Stimulated activated effector memory CD8-positive, alpha-beta T cell treated with anti-CD3 and anti-CD28 coated beads, Interleukin-12 subunit alpha, Interleukin-12 subunit beta, amount 100 ng/mL, for 72 hours (primary cell): ENCODE measurements around the gene CTCFL.
"Not testable (repeated sequence)": the region's sequence is repeated elsewhere in the genome, so short reads cannot be mapped to it uniquely, and the experiment has no call there.

ENCODE experiments used
- ATAC-seq: fragments of 150-1000 bp; cut with Tn5 transposase; 2 replicates; pipeline ENCODE4 v1.10.0; 2021
- DNase-seq, 2 donors: peaks; one replicate each; pipeline ENCODE4 v3.0.0; 2021 to 2022; ENCODE audit warnings: low spot score in 2 of 2
- H3K27ac Mint-ChIP-seq: one replicate; pipeline ENCODE4 v1.8.0; 2022; ENCODE audit warnings: mild to moderate bottlenecking, mixed read lengths
- H3K36me3 Mint-ChIP-seq: one replicate; pipeline ENCODE4 v1.8.0; 2022; ENCODE audit warnings: mild to moderate bottlenecking, mixed read lengths
- H3K4me1 Mint-ChIP-seq: one replicate; pipeline ENCODE4 v1.8.0; 2022; ENCODE audit warnings: mixed read lengths
- H3K4me3 Mint-ChIP-seq: one replicate; pipeline ENCODE4 v1.8.0; 2022; ENCODE audit warnings: mild to moderate bottlenecking, mixed read lengths
- H3K9me3 Mint-ChIP-seq: one replicate; pipeline ENCODE4 v1.8.0; 2022; ENCODE audit warnings: mixed read lengths

The CTCFL gene

DNA sequence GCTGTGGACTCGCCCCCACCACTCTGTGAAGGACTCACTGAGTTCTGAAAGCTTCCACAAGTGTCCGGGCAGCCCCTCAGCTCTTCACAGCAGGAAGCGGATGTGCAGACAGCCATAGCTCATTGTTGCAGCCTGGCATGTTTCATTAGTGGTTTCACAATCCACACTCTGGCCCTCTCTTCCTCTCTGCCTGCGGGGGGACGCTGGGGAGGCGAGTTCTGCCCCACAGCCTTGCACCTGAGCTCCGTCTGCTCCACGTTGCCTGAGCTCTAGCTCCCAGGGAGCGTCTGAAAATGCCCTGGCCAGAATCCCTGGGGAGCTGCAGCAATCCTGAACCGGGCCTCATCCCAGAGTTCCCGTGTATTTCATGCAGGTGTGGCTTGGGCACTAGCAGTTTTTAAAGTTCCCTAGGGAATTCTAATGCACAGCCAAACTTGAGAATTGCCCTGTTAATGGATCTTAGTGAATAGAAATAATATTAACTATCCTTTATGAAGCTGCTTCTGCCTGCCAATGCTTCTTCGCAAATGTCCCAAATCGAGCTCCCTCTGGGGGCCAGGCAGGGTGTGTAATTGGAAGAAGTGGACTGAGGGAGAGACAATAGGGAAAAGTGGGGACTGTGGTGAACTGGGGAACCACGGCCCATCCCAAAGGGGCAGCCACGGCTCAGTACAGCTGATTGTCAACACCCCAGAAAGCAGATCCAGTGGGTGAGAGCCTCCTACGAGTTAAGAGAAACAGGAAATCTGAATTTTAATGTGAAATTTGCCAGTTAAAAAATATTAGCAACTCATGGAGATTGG is 51.5 kb downstream of the CTCFL start:
- DNase-seq (no peak), ATAC-seq (peak; percentile 63)
- Mint-ChIP-seq H3K4me3 (no peak overlapping the region), H3K36me3 (no peaks in the 10 kb centered on the region), H3K4me1 (peaks cover 11% of the 10 kb centered on the region), H3K9me3 (no peaks in the 10 kb centered on the region), H3K27ac (peak overlapping the region; percentile 80)

DNA sequence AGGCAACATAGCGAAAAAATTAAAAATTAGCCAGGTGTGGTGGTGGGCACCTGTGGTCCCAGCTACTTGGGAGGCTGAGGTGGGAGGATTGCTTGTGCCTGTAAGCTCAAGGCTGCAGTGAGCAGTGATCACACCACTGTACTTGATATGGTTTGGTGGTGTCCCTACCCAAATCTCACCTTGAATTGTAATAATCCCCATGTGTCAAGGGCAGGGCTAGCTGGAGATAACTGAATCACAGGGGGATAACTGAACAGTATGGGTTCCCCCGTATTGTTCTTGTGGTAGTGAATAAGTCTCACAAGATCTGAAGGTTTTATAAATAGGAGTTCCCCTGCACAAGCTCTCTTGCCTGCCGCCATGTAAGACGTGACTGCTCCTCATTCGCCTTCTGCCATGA is 52.5 kb downstream of the CTCFL start:
- not testable (repeated sequence) for H3K9me3 Mint-ChIP-seq, H3K36me3 Mint-ChIP-seq, H3K4me3 Mint-ChIP-seq, ATAC-seq, DNase-seq
- peak overlapping the region; percentile 46 for H3K27ac Mint-ChIP-seq
- H3K4me1 Mint-ChIP-seq = peaks cover 11% of the 10 kb centered on the region

DNA sequence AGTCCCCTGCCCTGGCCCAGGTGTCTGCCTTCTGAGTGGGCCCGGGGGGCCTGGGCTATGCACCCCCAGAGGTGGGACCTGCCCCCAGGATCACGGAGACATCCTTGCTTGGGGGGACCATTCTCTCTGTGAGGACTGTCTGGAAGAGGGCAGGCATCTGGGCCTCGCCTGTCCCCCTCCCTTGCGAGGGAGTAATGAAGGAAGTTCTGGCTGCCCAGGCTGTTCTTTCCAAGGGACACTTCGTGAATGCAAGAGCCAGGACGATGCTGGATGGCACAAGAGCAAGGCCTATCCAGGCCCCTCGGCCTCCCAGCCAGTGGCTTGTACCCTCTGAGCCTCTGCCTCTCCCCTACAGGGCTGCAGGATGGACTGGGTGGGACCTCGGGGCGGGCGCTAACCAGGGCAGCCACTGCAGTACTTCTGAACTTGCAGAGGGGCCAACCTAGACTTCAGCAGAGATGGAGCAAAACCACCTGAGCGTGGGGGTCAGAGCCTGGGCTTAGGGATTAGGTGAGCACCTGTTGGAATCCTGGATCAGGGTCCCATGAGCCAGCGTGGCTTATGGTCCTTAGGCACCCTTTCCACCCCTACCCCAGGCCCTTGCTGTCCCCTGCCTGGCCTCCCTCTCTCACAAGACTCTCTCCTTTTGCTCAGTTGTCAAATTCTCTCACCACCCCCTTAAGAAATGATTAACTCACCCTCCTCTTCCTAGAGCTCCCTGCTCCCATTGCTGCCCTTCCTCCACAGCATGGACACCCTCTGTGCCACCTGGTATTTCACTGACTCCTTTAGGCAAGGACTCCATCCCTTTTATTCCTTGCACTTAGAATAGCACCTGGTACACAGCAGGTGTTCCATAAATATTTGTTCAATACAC is 53.2 kb downstream of the CTCFL start:
- H3K36me3 Mint-ChIP-seq = no peaks in the 10 kb centered on the region
- no peaks in the 10 kb centered on the region for H3K9me3 Mint-ChIP-seq
- DNase-seq = no peak
- H3K4me3 Mint-ChIP-seq = no peak overlapping the region
- peak overlapping the region; percentile 46 for H3K27ac Mint-ChIP-seq
- no peak for ATAC-seq
- H3K4me1 Mint-ChIP-seq = peaks cover 11% of the 10 kb centered on the region

DNA sequence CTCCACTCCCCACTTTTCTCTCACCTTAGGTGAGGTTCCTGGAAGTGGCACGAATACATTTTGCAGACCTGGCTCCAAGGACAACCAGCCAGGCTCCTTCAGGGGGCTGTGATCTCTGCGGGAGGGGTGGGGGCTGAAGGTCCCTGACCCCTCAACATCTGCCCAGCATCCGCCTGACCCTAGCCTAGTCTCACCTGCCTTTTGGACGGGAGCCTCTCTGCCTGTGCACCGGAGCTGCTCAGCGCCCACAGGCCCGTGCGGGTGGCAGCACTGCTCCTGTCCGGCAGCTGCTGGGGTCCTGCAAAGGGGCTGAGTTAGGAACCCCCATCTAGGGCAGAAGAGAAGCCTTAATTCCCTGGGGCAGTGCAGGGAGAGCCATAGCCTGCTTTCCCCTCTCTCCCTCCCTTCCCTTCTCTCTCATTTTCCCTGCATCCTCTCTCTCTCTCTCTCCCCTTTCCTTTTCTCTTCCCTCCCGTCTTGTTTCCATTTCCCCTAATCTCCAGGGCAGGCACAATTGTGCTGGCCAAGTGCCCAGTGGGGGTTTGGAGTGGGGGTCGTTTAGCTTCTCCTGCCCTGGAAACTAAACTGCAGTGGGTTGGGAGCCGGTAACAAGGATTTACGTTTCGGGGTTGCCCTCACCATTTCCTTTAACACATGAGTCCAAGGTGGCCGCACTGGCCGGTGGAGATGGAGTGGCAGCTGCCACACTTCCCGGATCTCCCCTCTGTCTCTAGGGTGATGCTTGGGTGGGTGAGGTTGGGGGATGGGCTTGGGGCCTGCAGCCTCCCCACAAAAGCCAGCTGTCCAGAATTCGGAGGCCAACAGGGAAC is 54.1 kb downstream of the CTCFL start:
- DNase-seq (no peak), ATAC-seq (no peak)
- no peak overlapping the region for H3K4me3 Mint-ChIP-seq
- H3K27ac Mint-ChIP-seq = peak overlapping the region; percentile 26
- no peaks in the 10 kb centered on the region for H3K36me3 Mint-ChIP-seq
- H3K9me3 Mint-ChIP-seq = no peaks in the 10 kb centered on the region
- peaks cover 11% of the 10 kb centered on the region for H3K4me1 Mint-ChIP-seq

DNA sequence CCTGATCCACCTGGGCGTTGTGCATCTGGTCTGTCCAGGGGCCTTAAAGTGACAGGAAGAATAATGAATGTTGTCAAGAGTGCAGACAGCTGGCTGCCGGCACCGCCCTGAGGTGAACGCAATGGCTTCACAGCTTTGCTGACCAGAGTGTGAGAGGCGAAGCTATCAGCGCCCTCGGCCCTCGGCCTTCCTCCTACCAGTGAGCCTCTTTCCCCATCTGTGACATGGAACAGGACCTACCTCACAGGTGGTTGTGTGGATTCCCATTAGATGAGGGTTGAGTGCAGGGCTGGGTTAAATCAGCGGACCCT is 54.8 kb downstream of the CTCFL start:
- ATAC-seq (no peak), DNase-seq (no peak)
- peaks cover 11% of the 10 kb centered on the region for H3K4me1 Mint-ChIP-seq
- no peak overlapping the region for H3K27ac Mint-ChIP-seq
- no peak overlapping the region for H3K4me3 Mint-ChIP-seq
- H3K36me3 Mint-ChIP-seq = no peaks in the 10 kb centered on the region
- H3K9me3 Mint-ChIP-seq = no peaks in the 10 kb centered on the region

DNA sequence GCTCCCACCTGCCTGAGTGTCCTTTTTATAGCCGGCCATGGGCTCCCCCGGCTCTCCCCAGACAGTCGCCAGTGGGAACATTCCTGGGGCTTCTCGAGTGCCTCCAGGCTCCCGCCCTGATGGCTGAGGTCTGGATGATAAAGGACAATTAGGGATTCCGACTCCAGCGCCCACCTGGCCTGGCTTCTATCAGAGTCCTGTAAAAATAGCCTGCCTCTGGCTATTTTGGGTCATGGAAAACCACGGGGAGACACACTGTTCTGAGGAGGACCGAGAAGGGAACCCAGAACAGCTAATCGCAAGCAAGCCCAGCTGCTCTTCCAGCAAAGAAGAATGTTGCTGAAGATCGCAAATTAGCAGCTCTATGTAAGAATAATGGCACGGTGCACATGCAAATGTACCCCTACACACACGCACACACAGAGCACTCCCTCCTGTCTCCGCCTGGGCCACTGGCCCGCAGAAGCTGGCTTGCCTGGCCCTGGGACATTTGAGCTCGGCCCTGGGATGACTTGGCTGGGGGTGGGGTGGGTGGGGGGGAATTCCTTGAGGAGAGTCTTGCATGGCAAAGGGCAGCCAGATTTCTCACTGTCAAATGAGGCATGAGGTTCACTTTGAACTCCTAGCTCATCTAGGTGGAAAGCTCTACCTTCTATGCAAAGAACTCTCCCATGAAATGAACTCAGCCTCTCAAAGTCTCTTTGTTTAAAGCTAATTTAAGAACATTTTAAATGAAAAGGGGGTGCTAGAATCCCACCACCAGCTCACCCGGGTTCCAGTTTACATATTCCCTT is 55.3 kb downstream of the CTCFL start:
- ATAC-seq (no peak), DNase-seq (no peak)
- Mint-ChIP-seq H3K4me1 (peaks cover 11% of the 10 kb centered on the region), H3K36me3 (no peaks in the 10 kb centered on the region), H3K27ac (no peak overlapping the region), H3K4me3 (no peak overlapping the region), H3K9me3 (no peaks in the 10 kb centered on the region)

DNA sequence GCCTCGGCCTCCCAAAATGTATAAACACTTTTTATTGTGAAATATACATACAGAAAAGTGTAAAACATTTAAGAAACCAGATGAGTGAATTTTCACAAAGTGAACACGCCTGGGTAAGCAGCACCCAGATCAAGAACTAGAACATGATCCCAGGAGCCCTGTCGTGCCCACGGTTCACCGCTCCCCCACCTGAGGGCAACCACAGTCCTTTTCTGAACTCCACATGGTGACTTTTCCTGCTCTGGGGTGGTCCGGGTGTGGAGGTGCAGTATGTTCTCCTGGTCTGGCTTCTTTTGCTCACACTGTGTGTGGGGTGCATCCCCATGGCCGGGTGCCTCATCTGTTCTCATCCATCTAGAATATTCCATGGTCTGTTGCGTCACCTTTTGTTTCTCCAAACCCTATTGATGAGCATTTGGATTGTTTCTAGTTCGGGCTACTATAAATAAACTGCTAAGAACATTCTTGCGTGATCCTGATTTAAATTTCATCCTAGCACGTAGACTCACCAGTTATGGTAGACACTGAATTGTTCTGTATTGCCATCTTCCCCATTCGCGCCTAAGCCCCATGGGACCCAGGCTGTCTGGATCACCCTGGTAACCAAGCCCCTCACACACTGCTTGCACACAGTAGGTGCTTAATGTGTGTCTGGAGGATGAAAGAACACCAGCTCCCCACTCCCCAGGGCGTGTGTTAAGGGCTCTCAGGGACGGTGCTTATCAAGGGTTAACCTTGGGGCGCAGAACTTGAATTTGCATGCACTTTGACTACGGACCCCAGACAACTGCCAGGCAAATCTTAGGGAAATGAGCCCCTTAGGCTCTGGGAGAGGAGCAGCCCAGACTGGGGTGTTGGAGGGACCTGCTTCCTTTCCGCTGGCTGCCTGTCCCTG is 56.2 kb downstream of the CTCFL start:
- H3K27ac Mint-ChIP-seq = peak overlapping the region; percentile 43
- DNase-seq (no peak), ATAC-seq (no peak)
- no peak overlapping the region for H3K4me3 Mint-ChIP-seq
- no peaks in the 10 kb centered on the region for H3K9me3 Mint-ChIP-seq
- peaks cover 10% of the 10 kb centered on the region for H3K4me1 Mint-ChIP-seq
- no peaks in the 10 kb centered on the region for H3K36me3 Mint-ChIP-seq

DNA sequence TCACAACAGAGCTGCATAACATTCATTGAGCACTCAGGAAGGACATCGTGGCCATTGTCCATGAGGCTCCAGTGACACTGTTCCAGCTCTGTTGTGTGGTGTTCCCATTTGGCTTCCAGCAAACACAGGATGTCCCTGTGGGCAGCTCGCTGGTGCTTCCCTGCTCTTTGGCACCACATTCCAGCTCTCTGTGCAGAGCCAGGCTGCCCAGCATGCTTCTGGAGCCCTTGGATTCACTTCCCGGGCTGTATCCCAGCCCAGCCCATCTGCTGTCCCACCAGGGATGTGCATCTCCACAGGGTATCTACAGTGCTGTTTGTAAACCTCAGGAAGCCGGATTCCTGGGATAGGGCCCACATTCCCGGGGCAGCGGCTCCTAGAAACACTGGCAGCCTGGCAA is 57.2 kb downstream of the CTCFL start:
- Mint-ChIP-seq H3K4me1 (no peaks in the 10 kb centered on the region), H3K9me3 (no peaks in the 10 kb centered on the region), H3K36me3 (no peaks in the 10 kb centered on the region), H3K27ac (no peak overlapping the region), H3K4me3 (no peak overlapping the region)
- no peak for ATAC-seq
- DNase-seq = no peak

DNA sequence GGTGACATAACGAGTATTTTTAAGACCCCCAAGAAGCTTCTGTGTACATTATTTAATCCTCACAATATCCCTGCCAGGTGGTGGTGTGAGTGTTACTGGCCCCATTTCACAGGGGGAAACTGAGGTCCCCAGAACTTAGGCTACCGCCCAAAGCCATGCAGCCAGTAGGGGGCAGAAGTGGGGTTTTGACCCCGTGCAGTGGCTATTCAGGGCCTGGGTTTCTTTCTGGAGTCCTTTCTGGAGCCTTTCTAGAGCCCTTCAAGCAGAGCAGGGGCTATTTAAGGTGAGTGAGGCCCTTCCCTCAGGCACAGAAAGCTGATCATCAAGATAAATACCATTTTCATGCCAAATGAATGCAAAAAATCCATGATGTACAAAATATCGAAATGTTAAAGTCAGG is 59.0 kb downstream of the CTCFL start:
- no peak overlapping the region for H3K4me3 Mint-ChIP-seq
- ATAC-seq (no peak), DNase-seq (no peak)
- no peaks in the 10 kb centered on the region for H3K36me3 Mint-ChIP-seq
- H3K9me3 Mint-ChIP-seq = no peaks in the 10 kb centered on the region
- no peak overlapping the region for H3K27ac Mint-ChIP-seq
- H3K4me1 Mint-ChIP-seq = no peaks in the 10 kb centered on the region

DNA sequence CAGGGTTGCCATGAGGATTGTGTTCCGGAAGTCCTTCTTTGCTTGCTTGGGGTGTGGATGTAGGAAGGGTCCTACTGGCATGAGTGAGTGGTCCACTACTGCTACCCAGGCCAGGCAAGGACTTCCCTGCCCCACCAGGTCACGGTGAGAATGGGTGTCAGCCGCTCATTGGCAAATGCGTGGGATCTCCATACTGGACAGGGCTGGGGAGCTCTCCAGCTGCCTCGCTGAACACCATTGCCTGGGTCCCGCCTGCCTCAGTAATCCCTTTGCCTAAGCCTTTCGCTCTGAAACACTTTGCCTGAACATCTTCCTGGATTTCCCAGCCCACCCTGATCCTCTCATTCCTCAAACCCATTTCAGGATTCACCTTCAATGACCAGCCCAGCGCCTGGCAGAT is 59.5 kb downstream of the CTCFL start:
- DNase-seq (no peak), ATAC-seq (no peak)
- Mint-ChIP-seq H3K4me1 (no peaks in the 10 kb centered on the region), H3K36me3 (no peaks in the 10 kb centered on the region), H3K9me3 (no peaks in the 10 kb centered on the region), H3K4me3 (no peak overlapping the region), H3K27ac (no peak overlapping the region)

DNA sequence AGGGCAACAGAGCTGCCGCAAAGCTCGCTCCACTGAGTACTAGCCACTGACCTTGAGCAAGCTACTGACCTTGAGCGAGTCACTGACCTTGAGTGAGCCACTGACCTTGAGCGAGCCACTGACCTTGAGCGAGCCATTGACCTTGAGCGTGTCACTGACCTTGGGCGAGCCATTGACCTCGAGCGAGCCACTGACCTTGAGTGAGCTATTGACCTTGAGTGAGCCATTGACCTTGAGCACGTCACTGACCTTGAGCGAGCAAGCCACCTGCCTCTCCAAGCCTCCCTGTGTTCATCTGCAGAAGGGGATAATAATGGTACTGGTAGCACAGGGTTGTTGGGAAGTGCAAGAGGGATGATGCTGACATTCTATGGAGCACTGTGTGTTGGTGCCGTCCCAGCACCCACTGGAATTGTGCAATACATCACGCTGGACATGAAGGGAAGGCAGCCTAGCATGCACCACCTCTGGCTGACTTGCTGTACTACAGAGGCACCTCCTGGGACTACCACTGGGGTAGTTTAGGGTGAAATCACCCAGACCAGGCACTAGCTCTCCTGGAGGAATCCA is 60.2 kb downstream of the CTCFL start:
- ATAC-seq (no peak), DNase-seq (no peak)
- H3K4me1 Mint-ChIP-seq = no peaks in the 10 kb centered on the region
- H3K27ac Mint-ChIP-seq = no peak overlapping the region
- H3K4me3 Mint-ChIP-seq = no peak overlapping the region
- no peaks in the 10 kb centered on the region for H3K36me3 Mint-ChIP-seq
- no peaks in the 10 kb centered on the region for H3K9me3 Mint-ChIP-seq

DNA sequence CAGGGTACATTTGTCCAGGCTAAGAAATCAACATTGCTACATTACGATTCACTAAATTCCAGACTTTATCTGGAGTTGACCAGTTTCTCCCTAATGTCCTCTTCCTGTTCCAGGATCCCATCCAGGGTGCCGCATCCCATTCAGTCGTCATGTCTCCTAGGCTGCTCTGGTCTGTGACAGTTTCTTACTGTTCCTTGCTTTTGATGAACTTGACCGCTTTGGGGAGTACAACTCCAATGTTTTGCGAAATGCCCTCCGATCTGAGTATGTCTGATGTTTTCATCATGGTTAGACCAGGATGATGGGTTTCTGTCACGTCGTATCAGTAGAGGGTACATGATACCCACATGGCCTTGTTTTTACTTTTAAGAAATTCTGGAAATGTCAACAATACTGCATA is 62.2 kb downstream of the CTCFL start:
- ATAC-seq = no peak

DNA sequence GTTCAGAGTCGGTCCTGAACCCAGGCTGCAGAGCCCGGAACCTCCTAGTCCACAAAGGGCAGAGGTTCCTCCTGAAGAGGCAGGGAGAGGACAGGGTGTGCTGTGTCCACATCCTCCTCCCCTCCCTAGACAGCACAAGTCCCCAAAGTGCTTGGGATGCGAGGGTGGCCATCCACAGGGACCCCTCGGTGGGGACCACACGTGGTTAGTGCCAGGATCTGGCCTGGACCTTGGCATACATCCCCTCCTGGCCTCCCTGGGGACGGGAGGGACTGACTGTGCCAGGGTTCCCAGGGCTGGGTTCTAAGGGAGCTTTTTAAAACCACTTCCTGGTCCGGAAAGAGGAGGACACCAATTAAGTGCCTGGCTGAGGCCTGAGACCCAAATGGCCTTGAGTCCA is 63.2 kb downstream of the CTCFL start:
- ATAC-seq (no peak), DNase-seq (no peak)
- no peaks in the 10 kb centered on the region for H3K36me3 Mint-ChIP-seq
- no peak overlapping the region for H3K4me3 Mint-ChIP-seq
- no peaks in the 10 kb centered on the region for H3K9me3 Mint-ChIP-seq
- H3K27ac Mint-ChIP-seq = no peak overlapping the region
- H3K4me1 Mint-ChIP-seq = no peaks in the 10 kb centered on the region

More for the DNA sequence above, 62.2 kb downstream of the CTCFL start:
- no peaks in the 10 kb centered on the region for H3K9me3 Mint-ChIP-seq
- no peaks in the 10 kb centered on the region for H3K4me1 Mint-ChIP-seq
- no peak overlapping the region for H3K27ac Mint-ChIP-seq
- DNase-seq = no peak
- no peaks in the 10 kb centered on the region for H3K36me3 Mint-ChIP-seq
- no peak overlapping the region for H3K4me3 Mint-ChIP-seq
